ENCODE results near the gene COA8.
"Not testable (repeated sequence)": the region's sequence is repeated elsewhere in the genome, so short reads cannot be mapped to it uniquely, and the experiment has no call there.

COA8 gene

GRCh38 chr14:103581206-103581605 is 18.4 kb downstream of the COA8 start:
- no peak for DNase-seq

DNA sequence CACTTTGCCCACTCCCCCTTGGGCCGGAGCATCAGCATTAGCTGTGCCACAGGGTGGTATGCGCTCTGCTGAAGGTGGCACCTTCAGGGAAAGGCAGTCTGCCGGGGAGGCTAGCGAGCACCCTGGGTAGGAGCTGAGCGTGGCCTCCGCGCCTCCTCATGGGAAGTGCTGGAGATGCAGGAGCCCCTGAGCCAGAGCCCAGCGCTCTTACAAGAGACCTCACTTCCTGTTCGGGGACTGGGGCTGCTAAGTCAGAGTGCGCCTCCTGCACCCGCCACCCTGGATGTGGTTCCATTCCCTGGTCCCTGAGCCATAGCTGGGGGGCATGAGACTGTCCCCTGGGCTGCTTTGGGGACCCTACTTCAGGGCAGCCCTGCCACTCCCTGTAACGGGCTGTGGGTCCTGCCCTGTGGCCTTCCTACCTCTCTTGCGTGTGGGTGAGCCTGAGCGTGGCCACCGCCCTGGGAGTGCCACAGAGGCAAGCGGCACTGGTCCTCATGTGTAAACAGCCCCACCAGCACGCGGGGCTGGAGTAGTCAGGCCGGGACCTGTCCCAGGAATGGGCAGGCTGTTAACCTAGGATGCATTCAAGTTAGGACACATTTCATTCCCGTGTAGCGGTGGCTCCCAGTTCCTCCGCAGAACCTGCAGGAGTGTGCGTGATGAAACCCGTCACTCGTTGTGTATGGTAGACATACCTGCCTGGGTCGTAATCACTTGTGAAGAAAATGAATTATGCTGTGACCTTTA is 19.4 kb downstream of the COA8 start:
- DNase-seq: no peak

GRCh38 chr14:103584326-103584915 is 21.7 kb downstream of the COA8 start:
- no peak for DNase-seq

DNA sequence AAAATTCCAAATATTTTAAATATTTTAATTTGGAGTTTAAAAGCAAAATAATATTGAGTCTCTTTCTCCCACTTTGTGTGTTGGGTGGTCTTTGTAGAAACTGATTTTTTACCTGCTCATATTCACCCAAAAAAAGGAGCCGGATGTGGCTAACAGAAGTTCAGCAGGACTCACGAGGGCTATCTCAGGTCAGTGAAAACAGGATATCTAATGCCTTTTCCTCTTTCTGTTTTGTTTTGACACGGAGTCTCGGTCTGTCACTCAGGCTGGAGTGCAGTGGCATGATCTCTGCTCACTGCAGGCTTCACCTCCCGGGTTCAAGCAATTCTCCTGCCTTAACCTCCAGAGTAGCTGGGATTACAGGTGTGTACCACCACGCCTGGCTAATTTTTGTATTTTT is 30.8 kb downstream of the COA8 start:
- no peak for DNase-seq

DNA sequence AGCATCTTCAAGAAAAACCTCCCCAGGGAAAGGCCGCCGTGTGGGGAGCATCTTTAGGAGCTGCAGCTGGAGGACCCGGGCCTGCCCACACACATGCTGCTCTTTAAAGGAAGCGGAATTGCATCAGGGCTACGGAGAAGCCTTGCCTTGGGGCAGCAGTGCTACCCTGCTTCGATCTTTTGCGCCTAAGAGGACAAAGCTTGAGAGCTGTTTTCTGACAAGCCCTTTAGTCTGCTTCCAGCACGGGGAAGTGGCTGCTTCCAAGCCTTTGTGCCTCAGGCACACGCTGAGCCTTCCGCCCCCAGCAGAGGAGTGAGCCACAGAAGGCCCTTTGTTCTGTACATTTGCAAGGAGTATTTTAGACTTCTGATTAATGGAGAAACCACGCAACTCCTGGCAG is 31.5 kb downstream of the COA8 start:
- no peak for DNase-seq

- DNase-seq: no peak
Measured at GRCh38 chr14:103597623-103598377, 35.0 kb downstream of the COA8 start.

GRCh38 chr14:103600503-103600902 is 37.7 kb downstream of the COA8 start:
- no peak for DNase-seq

DNA sequence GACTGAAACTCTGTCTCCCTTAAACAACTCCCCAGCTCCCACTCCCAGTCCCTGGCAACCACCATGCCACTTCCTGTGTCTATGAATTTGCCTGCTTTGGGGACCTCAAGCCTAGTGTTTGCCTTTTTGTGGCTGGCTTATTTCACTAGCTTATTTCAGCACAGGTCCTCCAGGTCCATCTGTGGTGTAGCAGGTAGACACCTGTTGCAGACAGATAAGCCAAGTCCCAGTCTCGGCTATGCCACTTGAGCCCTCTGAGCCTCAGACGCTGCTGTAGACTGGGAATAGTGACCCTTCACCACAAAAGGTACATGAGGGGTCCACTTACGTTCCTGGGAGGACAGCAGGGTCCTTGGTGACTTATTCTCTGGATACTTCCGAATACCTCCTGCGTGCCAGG is 41.9 kb downstream of the COA8 start:
- DNase-seq: no peak

DNA sequence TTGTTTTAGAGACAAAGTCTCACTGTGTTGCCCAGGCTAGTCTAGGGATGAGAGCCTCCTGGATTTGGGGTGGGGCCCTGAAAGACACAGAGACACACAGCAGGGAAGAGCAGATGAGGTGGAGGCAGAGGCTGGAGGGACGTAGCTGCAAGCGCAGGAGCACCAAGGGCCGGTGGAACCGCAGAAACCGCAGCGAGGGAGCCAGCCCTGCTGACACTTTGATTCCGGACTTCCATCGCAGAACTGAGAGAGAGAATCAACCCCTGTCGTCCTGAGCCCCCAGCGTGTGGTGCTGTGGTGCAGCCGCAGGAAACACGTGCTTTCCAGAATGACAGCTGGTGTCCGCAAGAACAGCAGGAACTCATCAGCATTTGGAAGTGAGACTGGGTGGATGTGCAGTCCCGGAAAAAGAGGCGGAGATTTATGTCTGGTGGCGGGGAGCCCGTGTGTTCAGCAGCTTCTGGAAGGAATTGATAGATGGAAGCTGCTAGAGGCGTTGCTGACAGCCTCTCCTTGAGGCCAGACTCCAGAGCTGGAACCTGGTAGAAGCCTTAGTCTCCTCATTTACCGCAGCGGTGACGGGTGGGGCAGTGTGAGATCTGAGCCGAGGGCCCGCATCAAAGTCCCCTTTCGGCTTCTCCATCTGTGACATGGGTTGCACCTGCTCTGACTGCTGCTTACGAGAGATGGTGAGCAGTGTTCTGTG is 44.4 kb downstream of the COA8 start:
- DNase-seq: peak; percentile 31

DNA sequence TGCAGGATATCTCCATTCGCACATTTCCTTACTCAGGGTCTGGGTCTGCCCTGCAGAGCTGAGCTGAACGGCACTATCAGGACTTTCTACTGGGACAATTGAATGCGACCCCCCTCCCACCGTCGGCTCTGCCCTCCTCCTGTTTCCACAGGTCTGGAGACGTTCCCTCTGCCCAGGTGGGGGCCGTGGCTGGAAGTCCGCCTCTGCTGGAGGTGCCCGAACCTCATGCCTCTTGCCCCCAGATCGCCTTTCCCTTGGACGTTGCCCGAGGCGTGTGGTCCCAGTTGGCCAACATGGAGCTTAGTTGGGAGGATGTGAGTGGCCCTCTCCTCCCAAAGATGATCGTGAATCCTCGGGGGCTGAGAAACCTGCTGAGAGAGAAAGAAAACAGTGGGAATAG is 45.1 kb downstream of the COA8 start:
- DNase-seq: no peak

GRCh38 chr14:103609081-103609480 is 46.3 kb downstream of the COA8 start:
- DNase-seq: not testable (repeated sequence)

GRCh38 chr14:103611215-103611614 is 48.5 kb downstream of the COA8 start:
- DNase-seq: no peak

- no peak for DNase-seq
Measured at GRCh38 chr14:103613517-103613916, 50.8 kb downstream of the COA8 start.

DNA sequence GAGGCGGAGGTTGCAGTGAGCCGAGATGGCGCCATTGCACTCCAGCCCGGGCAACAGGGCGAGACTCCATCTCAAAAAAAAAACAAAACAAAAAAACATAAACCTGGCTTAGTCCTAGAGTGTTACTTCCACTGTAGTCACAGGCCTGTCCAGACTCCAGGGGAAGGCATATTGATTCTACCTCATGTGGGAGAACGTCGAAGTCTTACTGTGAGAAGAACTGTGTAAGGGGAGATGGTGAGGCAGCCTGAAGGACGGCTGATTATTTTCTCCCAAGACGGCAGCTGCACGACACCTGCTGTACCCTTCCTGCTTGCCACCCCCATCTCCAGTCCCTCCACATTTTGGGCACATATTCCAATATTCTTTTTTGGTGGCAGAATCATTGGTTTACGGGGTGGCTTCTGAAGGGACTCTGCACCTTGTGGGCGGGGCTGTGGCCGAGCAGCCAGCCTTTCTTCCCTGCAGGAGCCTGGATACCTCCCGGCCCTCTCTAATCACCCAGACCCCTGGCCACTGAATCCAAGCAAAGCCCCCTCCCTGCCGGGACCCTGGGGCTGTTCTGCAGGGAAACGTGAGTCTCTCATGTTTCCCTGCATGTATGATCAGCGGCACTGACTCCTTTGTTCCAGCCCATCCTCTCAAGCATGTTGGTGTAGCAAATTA is 54.0 kb downstream of the COA8 start:
- DNase-seq: no peak

GRCh38 chr14:103619057-103619456 is 56.3 kb downstream of the COA8 start:
- no peak for DNase-seq

GRCh38 chr14:103621860-103622259 is 59.1 kb downstream of the COA8 start:
- DNase-seq: no peak

GRCh38 chr14:103623308-103623707 is 60.5 kb downstream of the COA8 start:
- DNase-seq: no peak

DNA sequence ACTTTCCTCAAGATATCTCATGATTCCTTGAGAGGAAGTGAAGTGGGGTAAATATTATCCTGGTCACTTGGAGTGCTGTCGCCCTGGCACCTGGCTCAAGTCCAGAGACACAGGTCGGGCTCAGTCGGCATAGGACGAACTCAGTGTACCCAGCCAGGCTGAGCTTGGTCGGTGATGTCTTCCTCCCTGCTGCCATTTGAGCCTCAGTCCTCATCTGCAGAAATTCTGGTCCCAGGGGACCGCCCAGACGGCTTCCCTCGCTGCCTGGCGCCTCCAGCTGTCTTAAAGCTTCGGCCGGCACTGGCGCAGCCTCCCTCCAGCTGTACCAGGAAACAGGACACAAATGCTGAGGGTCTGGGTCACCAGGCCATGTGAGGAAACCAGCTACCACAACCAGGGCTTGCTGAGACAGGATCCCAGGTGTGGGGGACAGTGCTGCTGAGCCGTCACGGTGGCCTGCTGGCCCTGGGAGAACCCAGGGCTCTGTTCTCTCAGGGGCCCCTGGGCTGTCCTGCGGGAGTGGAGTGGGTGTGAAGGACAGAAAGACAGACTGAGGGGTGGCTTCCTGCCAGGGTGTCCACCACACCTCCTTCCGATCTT is 61.2 kb downstream of the COA8 start:
- no peak for DNase-seq

GRCh38 chr14:103624860-103625259 is 62.1 kb downstream of the COA8 start:
- DNase-seq: peak; percentile 20

DNA sequence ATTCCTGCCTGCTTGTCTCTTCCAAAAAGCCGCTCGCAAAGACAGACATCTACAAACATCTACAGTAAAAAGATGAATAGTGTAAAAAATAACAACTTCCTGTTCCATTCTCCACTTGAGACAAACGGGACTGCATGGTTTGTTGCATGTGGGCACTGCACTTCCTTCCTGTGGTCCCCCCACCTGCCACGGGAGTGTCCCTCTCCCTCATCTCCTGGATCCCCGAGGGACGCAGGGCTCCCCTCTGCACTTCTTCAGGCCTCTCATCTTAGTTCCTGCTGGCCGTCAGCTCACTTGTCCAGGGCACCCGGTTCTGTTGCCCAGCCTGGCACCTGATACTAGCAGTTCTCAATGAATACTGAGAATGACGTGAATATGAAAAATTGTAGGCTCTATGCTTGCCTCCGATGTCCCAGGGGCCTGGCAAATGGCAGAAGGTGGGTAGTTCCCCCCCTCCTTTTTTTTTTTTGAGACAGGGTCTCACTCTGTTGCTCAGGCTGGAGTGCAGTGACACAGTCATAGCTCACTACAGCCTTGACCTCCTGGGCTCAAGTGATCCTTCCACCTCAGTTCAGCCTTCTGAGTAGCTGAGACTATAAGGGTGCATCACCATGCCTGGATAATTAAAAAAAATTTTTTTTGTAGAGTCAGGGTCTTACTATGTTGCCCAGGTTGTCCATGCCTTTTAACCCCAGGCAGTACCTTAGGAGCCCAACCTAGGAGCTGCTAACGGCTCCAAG is 62.8 kb downstream of the COA8 start:
- no peak for DNase-seq

DNA sequence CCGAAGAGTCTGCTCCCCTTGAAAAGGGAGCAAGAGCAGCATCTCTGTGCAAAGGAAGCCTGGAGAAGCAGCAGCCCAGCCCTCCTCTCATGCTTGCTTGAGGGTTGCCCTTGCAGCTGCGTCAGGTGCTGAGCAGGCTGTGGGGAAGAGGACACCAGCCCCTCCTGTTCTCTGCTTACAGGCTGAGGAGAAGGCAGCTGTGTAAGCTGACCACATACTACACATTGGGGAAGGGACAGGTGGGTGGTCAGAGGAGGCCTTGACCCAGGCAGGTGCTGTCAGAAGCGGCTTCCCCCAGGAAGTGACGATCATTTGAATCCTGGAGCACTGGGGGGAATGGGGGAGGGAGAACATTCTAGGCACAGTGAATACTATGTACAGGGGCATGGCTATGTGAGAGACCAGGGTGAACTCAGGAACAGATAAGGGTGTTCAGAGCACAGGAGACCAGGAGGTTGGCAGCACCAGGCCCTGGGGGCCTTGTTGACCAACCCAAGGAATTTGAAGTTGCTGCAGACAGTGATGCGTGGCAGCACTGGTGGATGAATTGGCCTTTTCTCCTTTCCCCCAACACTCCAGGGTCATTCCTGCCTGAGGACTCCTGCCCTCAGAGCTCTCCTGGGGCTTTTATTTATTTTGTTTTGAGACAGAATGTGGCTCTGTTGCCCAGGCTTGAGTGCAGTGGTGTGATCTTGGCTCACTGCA is 63.5 kb downstream of the COA8 start:
- DNase-seq: no peak

Data from stimulated activated CD4-positive, alpha-beta T cell treated with anti-CD3 and anti-CD28 coated beads, Interleukin-4, amount 100 ng/mL, for 1 hour (primary cell).